Rectal smooth muscle tissue (tissue), 1 donor: Measurements from ENCODE around the gene TOM1L2.

Source experiments
- H3K27ac ChIP-seq: one replicate; pipeline ENCODE4 v1.7.0; 2013; ENCODE audit warnings: low read depth, low read length, inconsistent platforms
- H3K27me3 ChIP-seq: one replicate; pipeline ENCODE4 v1.7.0; 2013; ENCODE audit warnings: low read length; ENCODE audit not compliant: control insufficient read depth, insufficient read depth
- H3K36me3 ChIP-seq: one replicate; pipeline ENCODE4 v1.7.0; 2013; ENCODE audit warnings: low read length; ENCODE audit not compliant: control insufficient read depth, insufficient read depth
- H3K4me1 ChIP-seq: one replicate; pipeline ENCODE4 v1.7.0; 2013; ENCODE audit warnings: low read length; ENCODE audit not compliant: control insufficient read depth, insufficient read depth
- H3K4me3 ChIP-seq: one replicate; pipeline ENCODE4 v1.7.0; 2013; ENCODE audit warnings: low read length
- H3K9ac ChIP-seq: one replicate; pipeline ENCODE4 v1.7.0; 2013; ENCODE audit warnings: low read length

TOM1L2 gene

DNA sequence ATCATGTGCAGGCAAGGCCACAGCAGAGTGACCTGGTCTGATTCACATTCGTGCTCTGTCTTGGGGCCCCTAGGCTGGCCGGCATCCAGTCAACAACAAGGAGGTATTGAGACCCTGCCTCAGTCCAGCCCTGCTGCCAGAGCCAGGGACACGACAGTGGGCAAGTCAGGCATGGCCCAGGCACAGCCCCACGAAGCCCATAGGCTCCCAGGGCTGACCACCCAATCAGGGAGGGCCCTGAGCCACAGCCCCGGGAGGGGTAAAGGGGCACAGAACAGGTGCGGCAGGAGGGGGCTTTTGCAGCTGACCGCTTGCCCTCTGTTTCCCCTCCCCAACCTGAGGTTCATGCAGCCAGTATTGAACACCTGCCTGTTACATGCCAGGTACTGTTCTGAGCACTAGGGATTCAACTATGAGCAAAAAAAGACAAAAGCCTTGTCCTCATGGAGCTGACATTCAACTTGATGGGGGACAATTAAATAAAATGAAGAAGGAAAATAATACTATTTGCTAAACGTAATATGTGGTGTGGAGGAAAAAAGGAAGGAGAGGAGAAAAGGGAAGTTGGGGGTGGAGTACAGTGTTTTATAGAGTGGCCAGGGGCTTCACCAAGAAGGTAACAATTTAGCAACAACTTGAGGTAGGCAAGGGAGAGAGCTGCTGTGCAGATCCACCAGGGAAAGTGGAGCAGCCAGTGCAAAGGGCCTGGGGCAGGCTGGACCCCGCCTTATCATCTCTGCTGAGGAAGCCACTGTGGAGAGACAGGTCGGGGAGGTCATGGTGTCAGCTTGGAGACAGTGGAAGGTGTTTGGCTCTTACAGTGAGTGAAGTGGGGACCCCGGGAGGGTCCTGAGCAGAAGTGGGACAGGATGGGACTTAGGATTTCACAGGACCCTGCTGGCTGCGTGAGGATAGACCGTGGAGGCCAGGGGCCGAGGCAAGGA, 6.6 kb upstream of the TOM1L2 start:
- no peak overlapping the region for H3K4me3 ChIP-seq

DNA sequence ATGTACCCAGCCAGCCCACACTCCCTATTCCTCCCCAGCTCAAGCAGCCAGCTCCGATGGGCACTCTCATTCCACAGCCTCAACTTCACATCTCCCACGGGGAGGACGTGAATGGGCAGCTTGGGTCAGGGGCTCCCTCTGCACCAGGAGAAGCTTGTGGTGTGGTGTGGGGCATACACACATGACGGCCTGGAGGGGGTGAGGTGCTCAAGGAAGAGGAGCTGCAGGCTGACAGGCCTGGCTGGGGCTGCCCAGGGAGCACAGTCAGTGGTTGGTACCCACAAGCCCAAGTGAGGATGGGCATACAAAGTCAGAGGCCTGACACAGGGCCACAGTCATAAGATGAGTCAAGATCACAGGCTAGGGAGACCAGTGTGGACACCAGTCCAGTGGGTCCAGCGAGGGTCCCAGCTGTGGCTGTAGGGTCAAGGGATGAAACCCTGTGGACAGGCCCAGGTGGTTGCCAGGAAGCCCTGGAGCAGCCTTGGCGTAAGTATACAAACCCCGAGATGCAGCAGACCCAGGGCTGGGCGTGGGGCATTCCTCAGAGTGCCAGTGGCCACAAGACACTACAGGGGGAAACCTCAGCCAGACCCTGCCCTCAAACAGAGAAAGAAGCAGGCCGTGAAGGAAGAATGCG, 4.9 kb upstream of the TOM1L2 start:
- H3K4me3 ChIP-seq: no peak overlapping the region
- no peaks in the 10 kb centered on the region for H3K27me3 ChIP-seq
- no peak overlapping the region for H3K27ac ChIP-seq
- peaks cover 4% of the 10 kb centered on the region for H3K4me1 ChIP-seq
- peaks cover 2% of the 10 kb centered on the region for H3K36me3 ChIP-seq
- no peak overlapping the region for H3K9ac ChIP-seq

More for the DNA sequence above, 6.6 kb upstream of the TOM1L2 start:
- Histone ChIP-seq H3K27me3 (no peaks in the 10 kb centered on the region), H3K27ac (no peak overlapping the region), H3K36me3 (peaks cover 2% of the 10 kb centered on the region), H3K9ac (no peak overlapping the region), H3K4me1 (no peaks in the 10 kb centered on the region)

DNA sequence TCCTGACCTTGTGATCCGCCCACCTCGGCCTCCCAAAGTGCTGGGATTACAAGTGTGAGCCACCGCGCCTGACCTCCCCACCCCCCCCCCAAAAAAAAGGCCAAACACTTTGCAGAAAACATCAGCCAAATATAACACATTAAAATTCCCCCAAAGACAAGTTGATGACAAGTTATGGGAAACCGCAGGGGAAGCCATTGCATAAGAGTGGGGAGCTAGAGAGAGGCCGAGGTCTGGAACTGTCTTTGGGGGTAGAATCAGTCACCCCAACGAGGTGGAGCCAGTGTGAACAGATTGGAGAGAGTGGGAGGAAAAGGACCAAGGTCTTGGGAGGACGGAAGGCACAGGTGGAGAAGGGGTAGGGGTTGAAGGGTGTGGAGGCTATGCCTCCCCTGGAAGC, 3.2 kb upstream of the TOM1L2 start:
- Histone ChIP-seq H3K36me3 (peaks cover 2% of the 10 kb centered on the region), H3K27me3 (no peaks in the 10 kb centered on the region), H3K4me3 (no peak overlapping the region), H3K27ac (no peak overlapping the region), H3K4me1 (peaks cover 12% of the 10 kb centered on the region), H3K9ac (no peak overlapping the region)

DNA sequence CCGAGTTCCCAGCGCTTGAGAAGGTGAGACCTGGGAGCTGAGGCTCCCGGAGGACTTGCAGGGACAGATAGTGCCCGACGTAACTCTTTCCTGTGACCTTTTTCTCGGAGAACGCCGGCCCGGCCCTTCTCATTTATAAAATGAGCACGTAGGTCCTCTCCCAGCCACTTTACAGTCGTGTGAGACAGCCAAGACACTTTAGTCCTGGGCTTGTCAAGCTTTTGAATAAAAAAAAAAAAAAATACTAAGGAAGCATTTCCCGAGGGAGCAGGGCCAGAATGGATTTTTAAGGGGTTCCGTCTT, 703 bp upstream of the TOM1L2 start:
- Histone ChIP-seq H3K4me1 (peaks cover 12% of the 10 kb centered on the region), H3K9ac (no peak overlapping the region), H3K4me3 (peak overlapping the region; percentile 60)

DNA sequence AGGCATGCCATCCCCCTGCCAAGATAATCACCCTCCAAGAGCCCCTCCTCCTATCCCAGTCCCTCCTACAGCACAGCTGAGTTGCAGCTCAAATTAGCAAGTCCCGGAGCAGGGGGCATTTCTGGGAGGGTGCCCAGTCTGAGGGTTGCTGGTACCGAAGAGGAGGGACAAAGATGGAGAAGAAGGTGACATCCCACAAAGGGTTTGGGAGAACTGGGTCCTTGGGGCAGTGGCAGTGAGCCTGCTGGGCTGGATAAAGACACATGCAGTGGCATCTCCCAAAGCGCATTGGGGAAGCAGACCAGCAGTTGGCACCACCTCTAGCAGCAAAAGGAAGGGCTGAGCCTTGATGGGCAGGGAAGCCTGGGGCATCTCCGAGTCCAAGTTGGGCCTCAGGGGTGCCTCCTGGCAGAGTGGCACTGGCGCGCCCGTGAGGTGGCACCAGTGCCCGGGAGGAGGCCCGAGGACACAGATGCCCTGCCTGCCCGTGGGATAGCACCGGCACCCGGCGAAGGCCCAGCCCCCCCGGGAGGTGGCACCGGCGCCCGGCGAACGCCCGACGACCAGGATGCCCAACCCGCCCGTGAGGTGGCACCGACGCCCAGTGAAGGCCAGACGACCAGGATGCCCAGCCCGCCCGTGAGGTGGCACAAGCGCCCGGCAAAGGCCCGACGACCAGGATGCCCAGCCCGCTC, 622 bp downstream of the TOM1L2 start:
- H3K27me3 ChIP-seq: no peaks in the 10 kb centered on the region
- H3K9ac ChIP-seq: peak overlapping the region; percentile 45
- peak overlapping the region; percentile 80 for H3K27ac ChIP-seq
- H3K4me3 ChIP-seq: peak overlapping the region; percentile 81
- peaks cover 12% of the 10 kb centered on the region for H3K4me1 ChIP-seq
- H3K36me3 ChIP-seq: no peaks in the 10 kb centered on the region

More for the DNA sequence above, 703 bp upstream of the TOM1L2 start:
- peaks cover 2% of the 10 kb centered on the region for H3K36me3 ChIP-seq
- no peaks in the 10 kb centered on the region for H3K27me3 ChIP-seq
- H3K27ac ChIP-seq: no peak overlapping the region

DNA sequence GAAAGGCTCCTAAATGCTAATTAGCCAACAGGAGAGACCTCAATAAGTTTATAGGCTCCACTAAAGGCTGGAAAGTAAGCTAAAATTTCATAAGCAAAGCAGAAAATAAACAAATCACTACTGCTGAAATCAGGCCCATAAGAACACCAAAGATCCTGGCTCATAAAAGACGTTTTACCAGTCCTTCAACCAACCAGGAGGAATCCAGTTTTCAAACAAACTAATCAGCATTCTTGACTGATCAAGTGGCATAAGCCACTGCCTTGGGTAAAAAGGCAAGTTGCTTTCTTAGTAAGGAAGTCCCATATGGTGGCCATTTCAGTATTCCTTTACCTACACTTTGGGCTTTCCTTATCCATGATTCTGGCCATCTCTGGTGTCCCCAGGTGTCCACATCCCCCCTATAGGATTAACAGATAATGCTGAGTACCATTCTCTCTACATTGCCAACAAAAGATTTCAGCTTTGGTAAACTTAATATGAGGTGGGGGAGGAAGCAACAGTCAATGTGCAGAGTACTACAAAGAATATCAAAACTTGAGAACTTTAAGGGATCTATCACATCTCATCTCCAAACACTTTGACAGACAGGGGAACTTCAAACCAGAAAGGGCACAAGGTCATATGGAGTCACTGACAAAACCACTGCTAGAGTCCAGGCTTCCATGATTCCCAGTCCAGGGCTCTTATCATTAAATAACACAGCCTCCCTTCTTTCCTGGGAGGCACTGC, 1.3 kb downstream of the TOM1L2 start:
- H3K4me1 ChIP-seq: peaks cover 12% of the 10 kb centered on the region
- H3K36me3 ChIP-seq: no peaks in the 10 kb centered on the region
- H3K27me3 ChIP-seq: no peaks in the 10 kb centered on the region
- no peak overlapping the region for H3K27ac ChIP-seq
- H3K9ac ChIP-seq: peak overlapping the region; percentile 26
- H3K4me3 ChIP-seq: peak overlapping the region; percentile 81

DNA sequence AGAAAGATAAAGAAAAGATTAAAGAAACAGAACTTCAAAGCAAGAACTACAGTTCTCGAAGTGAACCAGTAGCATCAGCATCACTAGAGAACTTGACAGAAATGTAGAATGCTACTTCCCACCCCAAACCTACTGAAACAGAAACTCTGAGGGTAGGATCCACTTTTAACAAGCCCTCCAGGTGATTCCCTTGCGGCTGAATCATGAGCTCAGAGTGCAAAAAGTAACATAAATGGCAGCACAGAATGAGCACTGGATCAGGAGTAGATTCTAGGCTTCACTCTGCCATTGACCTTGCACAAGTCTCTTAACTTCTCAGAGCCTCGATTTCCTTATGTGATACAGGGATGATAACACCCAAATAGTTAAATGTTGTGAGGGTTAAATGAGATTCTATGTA, 5.8 kb downstream of the TOM1L2 start:
- no peak overlapping the region for H3K9ac ChIP-seq
- peaks cover 7% of the 10 kb centered on the region for H3K4me1 ChIP-seq
- H3K4me3 ChIP-seq: no peak overlapping the region
- H3K27ac ChIP-seq: no peak overlapping the region
- H3K36me3 ChIP-seq: no peaks in the 10 kb centered on the region
- no peaks in the 10 kb centered on the region for H3K27me3 ChIP-seq

DNA sequence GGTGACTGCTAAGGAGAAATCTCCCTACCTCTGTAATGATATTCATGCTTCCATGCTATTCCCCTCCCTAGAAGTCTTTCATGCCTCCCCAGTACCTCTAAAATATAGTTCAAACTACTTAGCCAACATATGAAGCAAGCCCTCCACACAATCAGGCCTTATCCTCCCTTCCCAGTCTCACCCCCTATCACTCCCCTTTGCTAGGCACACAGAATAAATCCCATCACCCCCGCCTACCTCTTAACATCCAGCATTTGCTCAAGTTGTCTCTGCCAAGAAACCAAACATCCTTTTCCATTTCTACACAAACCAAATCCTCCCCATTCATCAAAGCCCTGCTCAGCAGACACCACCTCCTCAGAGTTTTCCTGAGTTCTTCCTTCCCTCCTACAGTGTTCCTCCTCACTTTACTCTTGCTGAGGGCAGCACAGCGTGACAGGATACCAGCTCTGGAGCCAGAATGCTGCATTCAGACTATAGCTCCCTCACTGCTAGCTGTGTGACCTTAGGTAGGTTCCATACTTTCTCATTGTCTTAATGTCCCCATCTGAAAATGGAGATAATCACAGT, 7.0 kb downstream of the TOM1L2 start:
- Histone ChIP-seq H3K4me1 (no peaks in the 10 kb centered on the region), H3K27me3 (no peaks in the 10 kb centered on the region), H3K36me3 (no peaks in the 10 kb centered on the region), H3K4me3 (no peak overlapping the region), H3K9ac (no peak overlapping the region), H3K27ac (no peak overlapping the region)

DNA sequence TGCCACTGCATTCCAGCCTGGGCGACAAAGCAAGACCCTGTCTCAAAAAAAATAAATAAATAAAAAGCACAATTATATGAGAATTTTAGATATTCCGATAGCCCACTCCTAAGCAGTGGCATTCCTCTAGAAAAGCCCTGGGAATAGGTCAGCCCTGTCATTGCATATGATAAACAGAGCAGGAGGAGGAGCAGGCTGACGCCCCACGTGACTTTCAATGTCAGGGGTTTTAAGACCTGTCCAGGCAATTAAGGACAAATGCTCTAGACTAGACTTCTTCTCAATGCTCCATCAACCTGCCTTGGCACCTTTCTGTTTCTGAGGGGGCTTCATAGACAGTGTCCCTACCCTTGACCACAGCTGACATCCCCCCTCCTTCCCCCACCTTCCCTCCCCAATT, 7.5 kb downstream of the TOM1L2 start:
- Histone ChIP-seq H3K27me3 (no peaks in the 10 kb centered on the region), H3K36me3 (no peaks in the 10 kb centered on the region), H3K4me1 (no peaks in the 10 kb centered on the region), H3K9ac (no peak overlapping the region), H3K4me3 (no peak overlapping the region), H3K27ac (no peak overlapping the region)

DNA sequence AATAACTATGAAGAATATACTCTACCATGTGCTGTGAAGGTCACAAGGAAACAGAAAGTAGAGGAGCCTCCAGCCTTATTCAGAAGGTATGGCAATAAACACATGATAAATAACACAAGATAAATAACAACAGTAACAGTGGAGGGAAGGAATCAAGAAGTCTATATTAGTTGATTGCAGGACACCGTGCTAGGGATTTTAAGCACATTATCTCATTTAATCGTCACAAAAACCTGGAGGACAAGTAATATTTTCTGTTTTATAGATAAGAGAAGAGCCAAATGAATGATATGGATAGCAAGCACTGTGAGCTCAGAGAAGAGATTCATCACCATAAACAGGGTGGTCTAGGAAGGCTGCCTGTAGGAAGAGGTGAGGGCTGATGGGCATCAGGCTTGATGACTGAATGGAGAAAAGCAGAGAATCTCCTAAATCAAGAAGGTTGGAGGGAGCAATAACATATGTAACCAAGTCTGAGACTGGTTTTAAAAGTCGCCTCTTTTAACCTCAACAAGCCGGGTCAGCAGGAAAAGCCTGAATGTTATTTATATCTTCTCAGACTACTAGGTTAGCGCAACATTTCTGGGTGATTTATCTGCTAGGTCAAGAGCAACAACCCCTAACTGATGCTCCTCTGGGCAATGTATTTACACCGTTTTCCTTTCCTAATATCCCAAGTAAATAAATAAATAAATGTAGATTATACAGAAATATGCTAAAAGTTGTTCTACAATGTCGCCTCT, 8.3 kb downstream of the TOM1L2 start:
- H3K36me3 ChIP-seq: no peaks in the 10 kb centered on the region
- H3K4me1 ChIP-seq: peaks cover 4% of the 10 kb centered on the region
- H3K27me3 ChIP-seq: no peaks in the 10 kb centered on the region
- H3K27ac ChIP-seq: no peak overlapping the region
- no peak overlapping the region for H3K4me3 ChIP-seq
- H3K9ac ChIP-seq: no peak overlapping the region

DNA sequence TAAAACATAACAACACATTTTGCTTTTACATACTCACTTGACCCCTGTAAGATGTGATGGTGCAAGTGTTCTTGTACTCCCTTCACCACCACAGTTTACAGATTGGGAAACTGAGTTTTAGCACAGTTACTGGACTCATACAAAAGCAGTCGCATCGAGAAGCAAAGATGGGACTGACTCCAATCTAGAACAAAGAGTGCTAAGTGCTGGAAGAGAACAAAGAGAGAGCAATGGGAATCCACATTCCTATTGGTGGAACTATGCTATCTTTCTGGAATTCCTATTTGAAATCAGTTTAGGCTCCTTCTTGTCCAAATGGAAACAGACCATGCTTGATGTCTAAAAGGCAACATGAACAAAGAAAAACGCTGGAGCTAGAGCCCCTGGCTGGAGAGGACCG, 9.1 kb downstream of the TOM1L2 start:
- Histone ChIP-seq H3K36me3 (no peaks in the 10 kb centered on the region), H3K4me3 (no peak overlapping the region), H3K9ac (no peak overlapping the region), H3K27me3 (no peaks in the 10 kb centered on the region), H3K4me1 (peaks cover 12% of the 10 kb centered on the region), H3K27ac (no peak overlapping the region)
